Measurements from ENCODE around the gene LAMA4.

LAMA4 gene

GRCh38 chr6:112061605-112062004 is 192.8 kb downstream of the LAMA4 start:
- no peak for DNase-seq

Data from NCI-H748 treated with DMSO at 0.1 percent for 48 hours (cell line).